ENCODE measurements around the gene RANBP10.
"Not testable (repeated sequence)": the region's sequence is repeated elsewhere in the genome, so short reads cannot be mapped to it uniquely, and the experiment has no call there.

The RANBP10 gene

DNA sequence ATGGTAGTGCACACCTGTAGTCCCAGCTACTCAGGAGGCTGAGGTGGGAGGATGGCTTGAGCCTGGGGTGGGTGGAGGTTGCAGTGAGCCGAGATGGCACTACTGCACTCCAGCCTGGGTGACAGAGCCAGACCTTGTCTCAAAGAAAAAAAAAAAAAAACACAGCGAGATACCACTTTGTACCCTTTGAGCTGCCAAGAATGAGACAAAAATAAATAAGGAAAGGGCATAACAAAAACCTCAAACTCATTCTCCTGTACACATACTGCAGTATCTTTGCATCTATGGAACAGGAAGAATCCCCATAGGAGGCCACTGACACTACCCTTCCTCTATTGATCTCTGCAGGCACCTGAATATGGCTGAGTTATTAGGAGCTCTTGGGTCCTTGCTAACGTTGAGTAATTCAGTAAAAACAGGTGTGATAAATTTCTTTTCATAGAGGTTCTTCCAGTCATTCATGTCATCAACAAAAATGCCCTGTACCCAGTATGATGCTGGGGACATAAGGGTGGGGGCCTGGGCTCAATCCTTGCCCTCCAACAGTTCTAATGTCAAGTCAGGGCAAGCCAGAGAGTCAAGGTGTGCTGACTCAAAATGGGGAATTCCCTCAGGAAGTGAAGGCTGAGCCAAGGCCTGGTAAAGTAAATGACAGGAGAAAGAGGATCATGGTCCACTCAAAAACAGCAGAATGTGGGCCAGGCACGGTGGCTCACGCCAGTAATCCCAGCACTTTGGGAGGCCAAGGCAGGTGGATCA, 26.9 kb downstream of the RANBP10 start:
- DNase-seq (ENCODE audit: low read depth), result no peak

DNA sequence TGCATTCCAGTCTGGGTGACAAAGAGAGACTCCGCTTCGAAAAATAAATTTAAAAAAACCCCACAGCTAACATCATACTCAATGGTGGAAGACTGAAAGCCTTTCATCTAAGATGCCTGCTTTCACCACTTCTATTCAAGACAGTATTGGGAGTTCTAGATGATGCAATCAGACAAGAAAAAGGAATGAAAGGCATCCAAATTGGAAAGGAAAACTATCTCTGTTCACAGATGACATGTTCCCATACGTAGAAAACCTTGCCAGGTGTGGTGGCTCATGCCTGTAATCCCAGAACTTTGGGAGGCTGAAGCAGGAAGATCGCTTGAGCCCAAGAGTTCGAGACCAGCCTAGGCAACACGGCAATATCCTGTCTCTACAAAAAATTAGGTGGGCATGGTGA, 31.1 kb downstream of the RANBP10 start:
- DNase-seq (ENCODE audit: low read depth), result no peak

- DNase-seq (ENCODE audit: low read depth), result no peak
Observed at GRCh38 chr16:67774457-67774853, 31.9 kb downstream of the RANBP10 start.

- DNase-seq (ENCODE audit: low read depth), result no peak
Observed at GRCh38 chr16:67773569-67774456, 32.5 kb downstream of the RANBP10 start.

- no peak for DNase-seq (ENCODE audit: low read depth)
Observed at GRCh38 chr16:67773099-67773498, 33.3 kb downstream of the RANBP10 start.

- no peak for DNase-seq (ENCODE audit: low read depth)
Observed at GRCh38 chr16:67770346-67770991, 35.9 kb downstream of the RANBP10 start.

GRCh38 chr16:67767953-67768352, 38.4 kb downstream of the RANBP10 start:
- no peak for DNase-seq (ENCODE audit: low read depth)

- DNase-seq (ENCODE audit: low read depth), result no peak
Observed at GRCh38 chr16:67766291-67766690, 40.1 kb downstream of the RANBP10 start.

GRCh38 chr16:67764158-67764667, 42.1 kb downstream of the RANBP10 start:
- DNase-seq (ENCODE audit: low read depth), result no peak

DNA sequence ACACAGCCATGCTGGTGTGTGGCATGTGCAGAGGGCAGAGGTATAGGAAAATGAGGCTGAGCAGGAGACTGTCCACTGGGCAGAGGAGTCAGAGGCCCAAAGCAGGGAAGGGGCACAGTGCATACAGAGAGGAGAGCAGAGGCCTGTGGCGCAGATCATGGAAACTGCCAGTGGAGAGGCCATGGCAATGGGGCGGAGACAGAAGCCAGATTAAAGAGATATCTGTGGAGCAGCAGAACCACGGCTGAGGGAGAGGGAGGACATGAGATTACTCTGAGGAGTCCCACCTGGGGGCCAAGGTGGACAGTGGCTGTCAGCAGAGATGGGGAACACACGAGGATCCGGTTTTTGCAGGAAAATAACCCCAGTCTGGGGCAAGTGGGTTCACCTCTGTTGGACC, 43.3 kb downstream of the RANBP10 start:
- DNase-seq (ENCODE audit: low read depth), result no peak

DNA sequence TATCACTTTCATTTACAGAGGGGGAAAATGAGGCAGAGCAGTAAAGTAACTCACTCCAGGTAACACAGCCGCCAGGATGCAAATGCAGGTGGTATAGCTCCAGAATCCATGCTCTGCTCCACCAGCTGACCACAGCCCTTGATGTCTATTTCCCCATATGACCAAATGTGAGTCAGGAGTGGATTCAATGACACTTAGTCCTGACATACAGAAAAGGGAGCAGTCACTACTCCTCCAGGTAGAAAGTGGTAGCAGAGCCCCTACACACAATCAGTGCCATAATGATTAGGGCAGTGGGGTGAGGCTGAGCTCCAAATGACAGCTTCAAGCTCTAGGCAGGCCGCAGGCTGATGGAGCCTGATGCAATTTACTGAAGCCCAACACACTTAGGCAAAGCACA, 44.0 kb downstream of the RANBP10 start:
- DNase-seq (ENCODE audit: low read depth), result no peak

GRCh38 chr16:67761924-67762323, 44.4 kb downstream of the RANBP10 start:
- DNase-seq (ENCODE audit: low read depth), result no peak

DNA sequence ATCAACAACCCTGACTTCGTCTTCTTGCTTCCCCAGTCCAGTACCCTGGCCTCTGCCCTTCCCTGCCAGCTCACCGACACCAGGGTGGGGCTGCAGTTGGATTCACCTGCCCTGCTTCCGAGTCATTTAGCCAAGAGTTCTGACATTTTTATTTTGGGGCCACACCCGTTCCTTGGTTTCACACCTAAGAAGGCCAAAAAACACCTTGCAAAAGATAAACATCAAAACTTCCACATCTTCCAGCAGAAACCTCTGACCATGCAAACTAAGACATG, 45.5 kb downstream of the RANBP10 start:
- no peak for DNase-seq (ENCODE audit: low read depth)

GRCh38 chr16:67760206-67760955, 46.0 kb downstream of the RANBP10 start:
- no peak for DNase-seq (ENCODE audit: low read depth)

GRCh38 chr16:67758966-67759365, 47.4 kb downstream of the RANBP10 start:
- DNase-seq (ENCODE audit: low read depth), result no peak

- DNase-seq (ENCODE audit: low read depth), result no peak
Observed at GRCh38 chr16:67758006-67758405, 48.4 kb downstream of the RANBP10 start.

- DNase-seq (ENCODE audit: low read depth), result no peak
Observed at GRCh38 chr16:67752641-67753040, 53.7 kb downstream of the RANBP10 start.

- DNase-seq (ENCODE audit: low read depth), result not testable (repeated sequence)
Observed at GRCh38 chr16:67751331-67751730, 55.0 kb downstream of the RANBP10 start.

GRCh38 chr16:67750466-67750865, 55.9 kb downstream of the RANBP10 start:
- no peak for DNase-seq (ENCODE audit: low read depth)

DNA sequence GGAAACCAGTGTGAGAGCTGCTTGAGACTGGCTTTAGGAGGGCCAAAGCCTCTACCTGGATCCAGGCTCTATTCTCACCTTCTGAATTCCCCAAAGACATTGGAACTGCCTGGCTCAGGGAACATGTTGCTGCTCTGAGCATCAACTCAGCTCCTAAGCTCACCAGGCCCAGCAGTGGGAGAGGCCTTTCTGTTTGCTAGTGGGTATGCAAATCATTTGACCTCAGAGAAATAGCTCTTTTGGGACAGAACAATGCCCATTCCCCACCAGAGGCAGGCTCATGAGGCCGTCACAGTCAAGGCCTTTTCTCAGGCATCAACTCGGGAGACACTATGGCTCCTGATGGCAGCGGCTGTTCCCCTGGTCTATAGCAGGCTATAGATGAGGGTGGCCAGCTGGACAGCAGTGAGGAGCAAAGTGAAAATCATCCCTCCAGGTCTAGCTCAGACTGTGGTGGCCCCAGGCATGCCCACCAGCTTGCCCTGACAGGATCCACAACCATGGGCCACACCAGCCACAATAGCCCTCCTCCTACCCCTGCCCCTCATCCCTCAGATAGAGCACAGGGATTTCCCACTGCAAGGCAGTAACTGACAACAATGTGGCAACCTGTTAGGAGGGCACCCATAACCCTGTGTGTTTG, 56.8 kb downstream of the RANBP10 start:
- no peak for DNase-seq (ENCODE audit: low read depth)

DNA sequence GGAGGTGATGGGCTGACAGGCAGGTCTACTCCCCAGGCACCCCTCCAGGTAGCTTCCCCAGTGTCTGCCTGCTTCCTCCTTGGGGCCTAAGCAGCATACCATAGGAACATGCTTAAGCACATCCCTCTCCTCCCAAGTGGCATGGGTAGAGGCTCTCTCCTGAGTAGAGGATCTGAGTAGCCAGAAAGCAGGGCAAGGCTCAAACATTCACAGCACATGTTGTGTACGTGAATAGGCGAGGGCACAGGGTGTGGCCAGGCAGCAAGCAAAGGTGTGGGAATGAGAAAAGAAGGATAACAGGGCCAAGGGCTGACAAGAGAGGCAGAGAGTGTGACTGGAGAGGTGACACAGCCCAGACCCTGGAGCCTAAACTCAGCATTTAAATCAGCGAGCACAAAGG, 57.5 kb downstream of the RANBP10 start:
- DNase-seq (ENCODE audit: low read depth), result no peak

- DNase-seq (ENCODE audit: low read depth), result no peak
Observed at GRCh38 chr16:67746846-67747245, 59.5 kb downstream of the RANBP10 start.
